Measurements from ENCODE around the gene C10orf105. TPM values are rescaled to one million over a fixed set of nuclear protein-coding genes. Genes with fewer than 3 reads are reported as not detected.

Gene C10orf105
- total and polyA plus RNA-seq, 2 of the 13 experiments (the other 11 are each of a cell fraction or from before 2014, with no cell fraction given): not detected

DNA sequence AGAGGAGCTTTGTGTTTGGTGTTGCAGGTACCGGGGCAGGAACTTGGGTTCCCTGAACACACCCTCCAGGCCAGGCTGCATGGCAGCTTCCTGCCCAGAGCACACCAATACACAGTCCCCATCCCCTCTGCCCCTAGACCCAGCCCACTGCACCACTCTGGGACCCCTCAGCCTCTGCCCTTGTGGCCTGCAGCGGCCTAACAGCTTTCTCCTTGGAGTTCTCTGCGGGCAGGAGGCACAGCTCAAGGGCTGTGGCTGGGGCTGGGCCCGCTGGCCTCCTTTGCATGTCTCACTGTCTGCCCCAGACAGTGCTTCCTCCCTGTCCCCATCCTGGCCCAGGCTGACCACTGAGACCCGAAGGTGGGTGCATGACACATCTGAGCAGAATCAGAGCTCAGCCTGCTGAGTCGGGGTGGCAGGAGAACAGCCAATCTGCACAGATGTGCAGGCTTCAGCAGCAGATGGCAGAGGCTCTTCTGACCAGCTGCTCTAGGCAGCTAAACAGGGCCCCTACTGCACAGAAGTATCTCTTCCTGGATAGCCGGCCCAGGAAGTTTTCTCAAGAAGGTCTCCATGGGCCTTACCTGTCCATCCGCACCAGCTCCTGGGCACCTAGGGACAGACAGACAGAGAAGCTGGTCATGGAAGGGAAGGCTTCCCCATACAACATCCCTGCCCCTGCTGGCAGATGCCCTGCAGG, 33.0 kb upstream of the C10orf105 start:
- Histone ChIP-seq H3K27ac (ENCODE audit: extremely low read length, insufficient read depth, low read length) (no peak overlapping the region), H3K79me2 (ENCODE audit: insufficient read depth, low read length) (no peaks in the 10 kb centered on the region), H3K9me3 (ENCODE audit: low read length) (no peaks in the 10 kb centered on the region), H3K36me3 (replicated peaks in 1 of 2; ENCODE audit: control insufficient read depth in 1 of 2, insufficient read depth in 2 of 2, low read length in 2 of 2) (no peaks in the 10 kb centered on the region), H3K9ac (ENCODE audit: insufficient read depth, low read depth, low read length) (no peak overlapping the region), H3K4me1 (ENCODE audit: insufficient read depth, low read length) (peaks cover 58% of the 10 kb centered on the region), H3K4me2 (ENCODE audit: low read depth, low read length) (peak overlapping the region; percentile 53), H4K20me1 (ENCODE audit: insufficient read depth, low read length) (no peaks in the 10 kb centered on the region), H3K27me3 (ENCODE audit: control insufficient read depth in 1 of 2, insufficient read depth in 2 of 2, low read length in 2 of 2) (peaks cover 3 to 36% of the 10 kb centered on the region in 2 experiments; a peak in 3 of 5 replicates), H3K4me3 (replicated peaks in 1 of 3; ENCODE audit: insufficient read depth in 1 of 3, low read depth in 2 of 3, low read length in 3 of 3) (0 out of 6 replicates have a peak overlapping the region, but pooled peaks of 1 of the 3 experiments have one; percentile 11), H2AFZ (ENCODE audit: low read length) (no peak overlapping the region)
- 26% methylated on average over 4 of the region's 8 CpGs for WGBS (ENCODE audit: low lambda C conversion rate)
- CTCF ChIA-PET (ENCODE audit: low intra/inter-chr PET ratio, low total read pairs): no interaction called here
- TF ChIP-seq, protein P1, sequence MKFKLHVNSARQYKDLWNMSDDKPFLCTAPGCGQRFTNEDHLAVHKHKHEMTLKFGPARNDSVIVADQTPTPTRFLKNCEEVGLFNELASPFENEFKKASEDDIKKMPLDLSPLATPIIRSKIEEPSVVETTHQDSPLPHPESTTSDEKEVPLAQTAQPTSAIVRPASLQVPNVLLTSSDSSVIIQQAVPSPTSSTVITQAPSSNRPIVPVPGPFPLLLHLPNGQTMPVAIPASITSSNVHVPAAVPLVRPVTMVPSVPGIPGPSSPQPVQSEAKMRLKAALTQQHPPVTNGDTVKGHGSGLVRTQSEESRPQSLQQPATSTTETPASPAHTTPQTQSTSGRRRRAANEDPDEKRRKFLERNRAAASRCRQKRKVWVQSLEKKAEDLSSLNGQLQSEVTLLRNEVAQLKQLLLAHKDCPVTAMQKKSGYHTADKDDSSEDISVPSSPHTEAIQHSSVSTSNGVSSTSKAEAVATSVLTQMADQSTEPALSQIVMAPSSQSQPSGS (CRISPR knock-in tag; IDR thresholded peaks at IDR 0.05): no peak
- TF ChIP-seq, protein P2, sequence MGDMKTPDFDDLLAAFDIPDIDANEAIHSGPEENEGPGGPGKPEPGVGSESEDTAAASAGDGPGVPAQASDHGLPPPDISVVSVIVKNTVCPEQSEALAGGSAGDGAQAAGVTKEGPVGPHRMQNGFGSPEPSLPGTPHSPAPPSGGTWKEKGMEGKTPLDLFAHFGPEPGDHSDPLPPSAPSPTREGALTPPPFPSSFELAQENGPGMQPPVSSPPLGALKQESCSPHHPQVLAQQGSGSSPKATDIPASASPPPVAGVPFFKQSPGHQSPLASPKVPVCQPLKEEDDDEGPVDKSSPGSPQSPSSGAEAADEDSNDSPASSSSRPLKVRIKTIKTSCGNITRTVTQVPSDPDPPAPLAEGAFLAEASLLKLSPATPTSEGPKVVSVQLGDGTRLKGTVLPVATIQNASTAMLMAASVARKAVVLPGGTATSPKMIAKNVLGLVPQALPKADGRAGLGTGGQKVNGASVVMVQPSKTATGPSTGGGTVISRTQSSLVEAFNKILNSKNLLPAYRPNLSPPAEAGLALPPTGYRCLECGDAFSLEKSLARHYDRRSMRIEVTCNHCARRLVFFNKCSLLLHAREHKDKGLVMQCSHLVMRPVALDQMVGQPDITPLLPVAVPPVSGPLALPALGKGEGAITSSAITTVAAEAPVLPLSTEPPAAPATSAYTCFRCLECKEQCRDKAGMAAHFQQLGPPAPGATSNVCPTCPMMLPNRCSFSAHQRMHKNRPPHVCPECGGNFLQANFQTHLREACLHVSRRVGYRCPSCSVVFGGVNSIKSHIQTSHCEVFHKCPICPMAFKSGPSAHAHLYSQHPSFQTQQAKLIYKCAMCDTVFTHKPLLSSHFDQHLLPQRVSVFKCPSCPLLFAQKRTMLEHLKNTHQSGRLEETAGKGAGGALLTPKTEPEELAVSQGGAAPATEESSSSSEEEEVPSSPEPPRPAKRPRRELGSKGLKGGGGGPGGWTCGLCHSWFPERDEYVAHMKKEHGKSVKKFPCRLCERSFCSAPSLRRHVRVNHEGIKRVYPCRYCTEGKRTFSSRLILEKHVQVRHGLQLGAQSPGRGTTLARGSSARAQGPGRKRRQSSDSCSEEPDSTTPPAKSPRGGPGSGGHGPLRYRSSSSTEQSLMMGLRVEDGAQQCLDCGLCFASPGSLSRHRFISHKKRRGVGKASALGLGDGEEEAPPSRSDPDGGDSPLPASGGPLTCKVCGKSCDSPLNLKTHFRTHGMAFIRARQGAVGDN (CRISPR knock-in tag; IDR thresholded peaks at IDR 0.05): peak; percentile 2; the same call in 1 of the 2 replicates
- in situ Hi-C loops (cut with HindIII; ENCODE audit: extremely low pct_ligation_motif_present, low pct_unique_long_range_greater_than_20kb) (no loop called here), intact Hi-C loops (cut with micrococcal nuclease; ENCODE audit: unreplicated experiment) (no loop called here)
- POLR2A ChIA-PET: no interaction called here
- FAIRE-seq (no peak), ATAC-seq (peak; percentile 37), DNase-seq (ENCODE audit: low spot score) (no peak)
- no TSS peak for BruUV-seq (replicated peaks)
